HG03135 (cell line): ENCODE results near the gene CES4A.
"Not testable (repeated sequence)": the region's sequence is repeated elsewhere in the genome, so short reads cannot be mapped to it uniquely, and the experiment has no call there.

ENCODE experiments used
- ATAC-seq: cut with Tn5 transposase; IDR thresholded peaks from one replicate; pipeline ENCODE4 v1.9.1; 2021; ENCODE audit warnings: mild to moderate bottlenecking, moderate library complexity; ENCODE audit not compliant: unreplicated experiment

The CES4A gene

GRCh38 chr16:66955363-66956153, 32.8 kb upstream of the CES4A start:
- not testable (repeated sequence) for ATAC-seq

- not testable (repeated sequence) for ATAC-seq
Measured at GRCh38 chr16:66956154-66956457, 32.3 kb upstream of the CES4A start.

GRCh38 chr16:66958857-66959703, 29.3 kb upstream of the CES4A start:
- ATAC-seq = no peak

GRCh38 chr16:66959704-66960161, 28.7 kb upstream of the CES4A start:
- ATAC-seq = no peak

- no peak for ATAC-seq
Measured at GRCh38 chr16:66960270-66960669, 28.1 kb upstream of the CES4A start.

GRCh38 chr16:66961065-66961744, 27.2 kb upstream of the CES4A start, which contains the start of gene CES3:
TSS of gene CES3 (plus strand) at chr16:66961266. CDS start at chr16:66961308, 42 bp downstream.
- no peak for ATAC-seq

GRCh38 chr16:66961914-66962313, 26.5 kb upstream of the CES4A start:
- ATAC-seq = no peak

GRCh38 chr16:66964049-66964448, 24.3 kb upstream of the CES4A start:
- ATAC-seq = no peak

- ATAC-seq = no peak
Measured at GRCh38 chr16:66968847-66969246, 19.5 kb upstream of the CES4A start.

- ATAC-seq = no peak
Measured at GRCh38 chr16:66970775-66971720, 17.3 kb upstream of the CES4A start.

GRCh38 chr16:66972983-66973382, 15.4 kb upstream of the CES4A start:
- no peak for ATAC-seq

- ATAC-seq = no peak
Measured at GRCh38 chr16:66973716-66974115, 14.7 kb upstream of the CES4A start.

- not testable (repeated sequence) for ATAC-seq
Measured at GRCh38 chr16:66974156-66974931, 14.0 kb upstream of the CES4A start.

- not testable (repeated sequence) for ATAC-seq
Measured at GRCh38 chr16:66974932-66975246, 13.5 kb upstream of the CES4A start.

- ATAC-seq = no peak
Measured at GRCh38 chr16:66975302-66975893, 13.0 kb upstream of the CES4A start.

GRCh38 chr16:66976746-66977145, 11.6 kb upstream of the CES4A start:
- no peak for ATAC-seq

- ATAC-seq = peak; percentile 75
Measured at GRCh38 chr16:66977341-66978113, 10.9 kb upstream of the CES4A start.

- no peak for ATAC-seq
Measured at GRCh38 chr16:66979011-66979717, 9.2 kb upstream of the CES4A start.
